Calu3 (cell line): ENCODE data around the gene MIB2. TPM values are rescaled to one million over a fixed set of nuclear protein-coding genes. Genes with fewer than 3 reads are reported as not detected.

Experiments
- BruUV-seq: library from RNA; stranded (reverse); fragments of 400-500 nt; replicated peaks from 2 replicates; lab custom pipeline; 2021; lab: Mats Ljungman, UMichigan
- CTCF ChIA-PET: fragments of 300-600 bp; sonication (Branson Sonifier 250); formaldehyde crosslinking; loops from one replicate; lab custom pipeline; 2022; ENCODE audit warnings: antibody characterized with exemption; lab: Charles Lee
- DNase-seq: peaks from one replicate; pipeline ENCODE4 v3.0.0; 2022
- H3K27ac Mint-ChIP-seq: one replicate; pipeline ENCODE4 v1.8.0; 2022; ENCODE audit warnings: mixed read lengths; ENCODE audit not compliant: unreplicated experiment
- H3K27me3 Mint-ChIP-seq: one replicate; pipeline ENCODE4 v1.8.0; 2022; ENCODE audit warnings: mixed read lengths; ENCODE audit not compliant: unreplicated experiment
- H3K36me3 Mint-ChIP-seq: one replicate; pipeline ENCODE4 v1.8.0; 2022; ENCODE audit warnings: mild to moderate bottlenecking, moderate library complexity, mixed read lengths; ENCODE audit not compliant: insufficient read depth, unreplicated experiment
- H3K4me1 Mint-ChIP-seq: one replicate; pipeline ENCODE4 v1.8.0; 2022; ENCODE audit warnings: mild to moderate bottlenecking, low read depth, mixed read lengths; ENCODE audit not compliant: unreplicated experiment
- H3K4me3 Mint-ChIP-seq: one replicate; pipeline ENCODE4 v1.8.0; 2022; ENCODE audit warnings: mild to moderate bottlenecking, low read depth, moderate library complexity, mixed read lengths; ENCODE audit not compliant: unreplicated experiment
- H3K9me3 Mint-ChIP-seq: one replicate; pipeline ENCODE4 v1.8.0; 2022; ENCODE audit warnings: low read depth, mixed read lengths; ENCODE audit not compliant: unreplicated experiment
- intact Hi-C: fragments of 100-400 bp; cut with micrococcal nuclease; formaldehyde crosslinking; loops from one replicate; pipeline ENCODE4 v1.10.0; 2022; ENCODE audit not compliant: unreplicated experiment
- total RNA-seq: library from RNA; stranded (reverse); gene quantifications from 2 replicates; pipeline ENCODE4 v1.2.3, GENCODE V29; 2022
- TF ChIP-seq, protein P1 (sequence below): fragments of 200-600 bp; IDR thresholded peaks from one replicate; pipeline ENCODE4 v1.8.0; 2022; ENCODE audit warnings: antibody characterized with exemption; ENCODE audit not compliant: unreplicated experiment

The MIB2 gene
- total RNA-seq, 1 experiment from 2014 or later = 50.3 TPM

GRCh38 chr1:1600861-1601563 lies 14.3 kb upstream of the MIB2 start:
- DNase-seq = no peak
- no peaks in the 10 kb centered on the region for H3K9me3 Mint-ChIP-seq
- intact Hi-C loops = no loop called here
- peaks cover 17% of the 10 kb centered on the region for H3K27me3 Mint-ChIP-seq
- no TSS peak for BruUV-seq
- TF ChIP-seq, protein P1, sequence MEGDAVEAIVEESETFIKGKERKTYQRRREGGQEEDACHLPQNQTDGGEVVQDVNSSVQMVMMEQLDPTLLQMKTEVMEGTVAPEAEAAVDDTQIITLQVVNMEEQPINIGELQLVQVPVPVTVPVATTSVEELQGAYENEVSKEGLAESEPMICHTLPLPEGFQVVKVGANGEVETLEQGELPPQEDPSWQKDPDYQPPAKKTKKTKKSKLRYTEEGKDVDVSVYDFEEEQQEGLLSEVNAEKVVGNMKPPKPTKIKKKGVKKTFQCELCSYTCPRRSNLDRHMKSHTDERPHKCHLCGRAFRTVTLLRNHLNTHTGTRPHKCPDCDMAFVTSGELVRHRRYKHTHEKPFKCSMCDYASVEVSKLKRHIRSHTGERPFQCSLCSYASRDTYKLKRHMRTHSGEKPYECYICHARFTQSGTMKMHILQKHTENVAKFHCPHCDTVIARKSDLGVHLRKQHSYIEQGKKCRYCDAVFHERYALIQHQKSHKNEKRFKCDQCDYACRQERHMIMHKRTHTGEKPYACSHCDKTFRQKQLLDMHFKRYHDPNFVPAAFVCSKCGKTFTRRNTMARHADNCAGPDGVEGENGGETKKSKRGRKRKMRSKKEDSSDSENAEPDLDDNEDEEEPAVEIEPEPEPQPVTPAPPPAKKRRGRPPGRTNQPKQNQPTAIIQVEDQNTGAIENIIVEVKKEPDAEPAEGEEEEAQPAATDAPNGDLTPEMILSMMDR = no peak
- no peak overlapping the region for H3K27ac Mint-ChIP-seq
- H3K4me3 Mint-ChIP-seq = peak overlapping the region; percentile 42
- CTCF ChIA-PET = no interaction called here
- no peaks in the 10 kb centered on the region for H3K4me1 Mint-ChIP-seq
- peaks cover 12% of the 10 kb centered on the region for H3K36me3 Mint-ChIP-seq

DNA sequence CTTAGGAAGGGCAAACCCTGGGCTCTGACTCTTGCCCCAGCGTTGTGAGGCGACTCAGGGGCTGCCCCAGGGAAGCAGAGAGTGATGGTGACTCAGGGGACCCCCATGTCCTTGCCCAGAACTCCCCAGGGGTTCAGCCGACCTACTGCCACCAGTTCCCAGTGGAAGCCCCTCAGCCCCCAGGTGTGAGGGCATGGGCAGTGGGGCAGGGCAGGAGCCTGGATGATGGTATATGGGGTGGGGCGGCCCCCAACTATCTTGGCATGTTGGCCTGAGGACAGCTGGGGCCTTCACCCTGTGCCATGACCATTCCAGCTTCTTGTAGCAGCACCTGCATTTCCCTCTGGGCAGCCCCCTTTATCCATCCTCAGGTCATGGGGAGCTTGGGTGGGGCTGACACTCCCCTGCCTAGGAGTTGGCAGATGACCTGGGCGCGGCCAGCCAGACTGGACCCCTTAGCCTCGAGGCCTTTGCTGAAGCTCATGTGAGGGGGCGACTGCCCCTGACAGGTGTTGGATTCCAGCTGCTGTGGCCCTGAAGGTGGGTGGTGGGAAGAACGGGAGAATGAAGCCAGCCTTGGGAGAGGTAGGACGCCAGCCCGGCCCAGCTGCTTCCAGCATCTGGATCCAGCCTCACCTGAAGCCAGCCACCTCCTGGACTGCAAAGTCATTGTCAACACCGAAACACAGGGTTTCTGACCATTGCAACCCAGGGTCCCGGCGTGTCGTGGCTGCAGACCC lies 13.6 kb upstream of the MIB2 start:
- peaks cover 12% of the 10 kb centered on the region for H3K36me3 Mint-ChIP-seq
- peaks cover 17% of the 10 kb centered on the region for H3K27me3 Mint-ChIP-seq
- H3K9me3 Mint-ChIP-seq = no peaks in the 10 kb centered on the region
- TF ChIP-seq, protein P1 = no peak
- no peaks in the 10 kb centered on the region for H3K4me1 Mint-ChIP-seq
- no peak overlapping the region for H3K4me3 Mint-ChIP-seq
- CTCF ChIA-PET = no interaction called here
- DNase-seq = no peak
- BruUV-seq = no TSS peak
- no peak overlapping the region for H3K27ac Mint-ChIP-seq
- intact Hi-C loops = no loop called here

- no peak overlapping the region for H3K27ac Mint-ChIP-seq
- no peak overlapping the region for H3K4me3 Mint-ChIP-seq
- intact Hi-C loops = no loop called here
- H3K36me3 Mint-ChIP-seq = peaks cover 12% of the 10 kb centered on the region
- TF ChIP-seq, protein P1 = no peak
- H3K9me3 Mint-ChIP-seq = no peaks in the 10 kb centered on the region
- no TSS peak for BruUV-seq
- no peak for DNase-seq
- no peaks in the 10 kb centered on the region for H3K4me1 Mint-ChIP-seq
- CTCF ChIA-PET = no interaction called here
- peaks cover 17% of the 10 kb centered on the region for H3K27me3 Mint-ChIP-seq
Observed at GRCh38 chr1:1602304-1602967, 12.9 kb upstream of the MIB2 start.

DNA sequence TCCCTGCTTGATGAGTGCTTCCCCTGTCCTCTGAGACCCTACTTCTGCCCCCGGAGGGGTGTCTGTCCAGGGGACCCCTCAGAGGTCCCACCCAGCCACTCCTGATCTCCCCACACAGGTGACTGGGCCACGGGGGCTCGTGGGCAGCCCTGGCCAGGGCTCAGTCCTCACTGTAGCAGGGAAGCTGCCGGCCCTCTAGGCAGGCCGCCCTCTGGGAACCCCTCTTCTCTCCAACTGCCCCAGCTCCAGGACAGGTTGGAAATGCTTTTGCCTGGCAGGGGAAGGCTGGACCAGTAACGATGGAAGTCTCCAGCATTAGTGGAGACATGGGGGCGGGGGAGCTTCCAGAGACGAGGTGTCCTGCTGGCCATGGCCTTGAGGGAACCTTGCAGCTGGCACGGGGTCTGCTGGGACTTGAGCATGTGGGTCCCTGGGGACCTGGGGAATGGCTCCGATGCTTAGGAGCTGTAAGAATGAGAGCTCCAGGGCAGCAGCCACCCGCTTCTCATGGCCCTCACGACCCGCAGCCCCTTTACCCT lies 12.3 kb upstream of the MIB2 start:
- no peak overlapping the region for H3K4me3 Mint-ChIP-seq
- peaks cover 12% of the 10 kb centered on the region for H3K36me3 Mint-ChIP-seq
- no peak for DNase-seq
- no peaks in the 10 kb centered on the region for H3K9me3 Mint-ChIP-seq
- BruUV-seq = no TSS peak
- H3K4me1 Mint-ChIP-seq = no peaks in the 10 kb centered on the region
- CTCF ChIA-PET = no interaction called here
- H3K27me3 Mint-ChIP-seq = peaks cover 17% of the 10 kb centered on the region
- TF ChIP-seq, protein P1 = no peak
- H3K27ac Mint-ChIP-seq = no peak overlapping the region
- intact Hi-C loops = no loop called here
